GM18861 (cell line): ENCODE data around the gene GPER1.
"Not testable (repeated sequence)": the region's sequence is repeated elsewhere in the genome, so short reads cannot be mapped to it uniquely, and the experiment has no call there.

Source experiments
- ATAC-seq: cut with Tn5 transposase; IDR thresholded peaks from one replicate; pipeline ENCODE4 v1.9.1; 2021; ENCODE audit not compliant: unreplicated experiment

The GPER1 gene

DNA sequence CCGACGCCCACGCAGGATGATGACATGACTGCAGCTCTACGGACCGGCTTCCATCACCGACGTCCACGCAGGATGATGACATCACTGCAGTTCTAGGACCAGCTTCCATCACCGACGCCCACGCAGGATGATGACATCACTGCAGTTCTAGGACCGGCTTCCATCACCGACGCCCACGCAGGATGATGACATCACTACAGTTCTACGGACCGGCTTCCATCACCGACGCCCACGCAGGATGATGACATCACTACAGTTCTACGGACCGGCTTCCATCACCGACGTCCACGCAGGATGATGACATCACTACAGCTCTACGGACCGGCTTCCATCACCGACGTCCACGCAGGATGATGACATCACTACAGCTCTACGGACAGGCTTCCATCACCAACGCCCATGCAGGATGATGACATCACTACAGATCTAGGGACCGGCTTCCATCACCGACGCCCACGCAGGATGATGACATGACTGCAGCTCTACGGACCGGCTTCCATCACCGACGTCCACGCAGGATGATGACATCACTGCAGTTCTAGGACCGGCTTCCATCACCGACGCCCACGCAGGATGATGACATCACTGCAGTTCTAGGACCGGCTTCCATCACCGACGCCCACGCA is 28.6 kb downstream of the GPER1 start:
- ATAC-seq, result not testable (repeated sequence)

DNA sequence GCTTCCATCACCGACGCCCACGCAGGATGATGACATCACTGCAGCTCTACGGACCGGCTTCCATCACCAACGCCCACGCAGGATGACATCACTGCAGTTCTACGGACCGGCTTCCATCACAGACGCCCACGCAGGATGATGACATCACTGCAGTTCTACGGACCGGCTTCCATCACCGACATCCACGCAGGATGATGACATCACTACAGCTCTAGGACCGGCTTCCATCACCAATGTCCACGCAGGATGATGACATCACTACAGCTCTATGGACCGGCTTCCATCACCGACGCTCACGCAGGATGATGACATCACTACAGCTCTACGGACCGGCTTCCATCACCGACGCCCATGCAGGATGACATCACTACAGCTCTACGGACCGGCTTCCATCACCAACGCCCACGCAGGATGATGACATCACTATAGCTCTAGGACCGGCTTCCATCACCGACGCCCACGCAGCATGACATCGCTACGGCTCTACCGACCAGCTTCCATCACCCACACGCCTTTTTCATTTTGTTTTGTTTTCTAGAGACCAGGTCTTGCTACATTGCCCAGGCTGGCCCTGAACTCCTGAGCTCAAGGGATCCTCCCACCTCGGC is 29.5 kb downstream of the GPER1 start:
- no peak for ATAC-seq

DNA sequence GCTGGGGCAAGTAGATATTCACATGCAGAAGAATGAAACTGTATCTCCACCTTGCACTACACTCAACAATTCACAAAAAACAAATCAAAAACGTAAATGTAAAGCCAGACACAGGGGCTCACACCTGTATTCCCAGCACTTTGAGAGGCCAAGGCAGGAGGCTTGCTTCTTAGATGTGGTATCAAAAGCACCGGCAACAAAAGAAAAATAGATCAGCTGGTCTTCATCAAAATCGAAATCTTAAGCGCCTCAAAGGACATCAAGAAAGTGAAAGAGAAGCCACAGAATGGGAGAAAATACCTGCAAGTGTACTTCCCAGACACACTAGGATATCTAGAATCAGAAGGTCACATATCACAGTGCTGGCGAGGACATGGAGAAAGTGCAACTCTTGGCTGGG is 31.3 kb downstream of the GPER1 start:
- ATAC-seq, result no peak

DNA sequence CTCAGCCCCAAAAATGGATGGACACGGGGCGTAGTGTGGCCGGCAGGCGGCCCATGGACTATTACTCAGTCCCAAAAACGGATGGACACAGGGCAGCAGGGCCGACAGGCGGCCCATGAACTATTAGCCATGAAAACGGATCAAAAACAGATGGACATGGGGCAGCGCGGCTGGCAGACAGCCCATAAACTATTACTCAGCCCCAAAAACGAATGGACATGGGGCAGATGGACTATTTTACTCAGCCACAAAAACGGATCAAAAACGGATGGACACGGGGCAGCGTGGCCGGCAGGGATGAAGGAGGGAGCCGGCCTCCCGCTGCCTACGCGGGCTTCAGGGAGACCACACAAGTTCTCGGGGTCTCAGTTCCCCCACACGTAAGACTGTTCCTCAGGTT is 32.9 kb downstream of the GPER1 start:
- ATAC-seq, result no peak

DNA sequence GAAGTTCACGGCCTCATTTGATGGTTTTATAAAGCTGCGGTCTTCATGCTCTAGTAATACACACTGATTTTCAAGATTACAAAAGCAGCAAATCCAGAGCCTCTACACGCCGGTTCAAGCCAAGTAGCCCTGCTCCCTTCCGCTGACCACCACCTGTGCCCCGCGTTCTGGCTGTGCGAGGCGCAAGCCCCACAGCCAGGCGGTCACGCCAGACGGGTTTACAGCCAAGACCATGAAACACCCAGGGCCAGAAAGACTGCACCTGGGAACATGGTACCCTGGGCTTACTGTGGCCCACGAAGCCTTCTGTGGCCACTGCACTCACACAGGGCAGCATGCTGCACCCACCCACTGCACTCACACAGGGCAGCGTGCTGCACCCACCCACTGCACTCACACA is 33.6 kb downstream of the GPER1 start:
- no peak for ATAC-seq

DNA sequence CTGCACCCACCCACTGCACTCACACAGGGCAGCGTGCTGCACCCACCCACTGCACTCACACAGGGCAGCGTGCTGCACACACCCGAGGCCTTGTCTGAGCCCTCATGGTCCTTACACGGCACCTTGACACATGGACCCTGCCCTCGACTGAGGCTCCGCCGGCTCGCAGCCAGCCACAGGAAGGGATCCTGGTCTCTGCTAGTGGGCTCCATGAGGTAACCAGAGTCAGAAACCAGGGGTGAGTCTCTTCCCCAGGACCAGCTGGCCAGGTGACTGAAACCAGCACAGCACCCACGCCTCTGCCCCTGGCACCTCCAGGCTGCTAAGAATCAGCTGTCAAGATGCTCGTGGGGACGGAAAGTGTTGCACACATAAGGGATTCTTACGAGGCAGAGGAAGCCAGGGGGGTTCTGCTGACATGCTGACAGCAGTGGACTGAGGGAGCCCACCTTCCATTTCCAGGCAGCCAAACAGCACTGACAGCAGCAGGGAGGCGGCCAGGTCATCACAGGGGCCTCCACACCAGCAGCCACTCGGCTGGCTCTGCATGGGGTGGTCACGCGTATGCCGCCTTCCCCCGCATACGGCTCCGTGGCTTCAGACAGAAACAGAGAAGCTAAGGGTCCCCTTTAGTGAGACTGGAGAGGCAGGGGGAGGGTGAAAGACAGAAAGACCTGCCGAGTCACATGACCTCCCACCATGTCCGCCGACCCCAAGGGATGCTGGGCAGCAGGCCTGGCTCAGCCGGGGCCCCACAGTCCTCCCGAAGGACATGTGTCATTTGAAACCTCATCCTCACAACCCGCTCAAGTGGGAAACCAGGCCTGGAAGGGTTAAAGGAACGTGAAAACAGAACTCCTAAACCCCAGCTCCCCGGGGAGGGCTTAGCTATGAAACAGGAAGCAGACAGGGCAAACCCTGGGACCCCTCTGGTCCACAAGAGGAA is 34.2 kb downstream of the GPER1 start:
- no peak for ATAC-seq

DNA sequence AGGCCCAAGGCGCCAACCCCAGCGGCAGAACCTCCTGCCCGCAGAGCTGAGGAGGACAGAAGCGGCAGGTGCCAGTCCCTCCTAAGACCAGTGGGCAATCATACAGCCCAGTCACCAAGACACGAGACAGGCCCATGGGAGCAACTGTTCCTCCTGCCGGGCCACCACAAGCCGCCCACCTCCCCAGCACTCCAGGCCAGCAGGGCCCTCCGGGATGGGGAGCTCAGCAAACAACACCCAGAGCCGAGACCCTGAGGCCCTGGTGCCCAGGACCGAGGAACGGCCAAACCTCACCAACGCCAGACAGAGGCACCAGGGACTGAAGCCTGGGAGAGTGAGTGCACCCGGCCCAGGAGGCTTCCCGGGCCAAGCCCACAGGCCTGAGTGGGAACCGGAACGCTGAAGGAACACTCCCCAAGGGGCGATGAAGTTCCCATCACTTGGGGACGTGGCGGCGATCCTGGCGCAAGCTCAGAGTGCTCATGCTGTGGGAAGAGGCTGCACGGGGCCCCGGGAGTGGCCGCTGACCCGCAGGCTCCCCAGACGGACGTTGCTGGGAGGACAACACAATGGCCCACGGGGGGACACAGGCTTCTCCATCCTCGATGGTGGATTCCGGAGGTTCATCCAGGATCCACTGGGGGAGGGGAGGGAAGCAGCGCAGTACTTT is 35.1 kb downstream of the GPER1 start:
- ATAC-seq, result no peak

DNA sequence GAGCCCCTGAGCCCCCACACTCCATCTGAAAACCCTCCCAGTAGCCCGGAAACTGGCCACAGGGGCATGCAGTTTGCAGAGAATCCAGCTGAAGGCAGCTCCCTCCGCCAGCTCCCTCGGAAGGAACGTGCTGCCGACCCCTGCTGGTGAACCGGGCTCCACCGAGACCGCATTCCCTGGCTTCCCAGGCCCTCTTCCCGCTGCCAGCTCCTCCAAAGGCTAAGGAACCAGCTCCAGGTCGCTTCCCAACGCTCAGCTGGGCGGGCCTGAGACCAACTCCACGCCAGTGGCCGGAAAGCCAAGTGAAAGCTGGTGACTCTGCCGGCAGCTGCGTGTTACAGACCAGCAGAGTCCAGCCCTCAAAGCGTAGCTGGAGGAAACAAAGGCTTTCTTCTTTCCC is 35.8 kb downstream of the GPER1 start:
- no peak for ATAC-seq

DNA sequence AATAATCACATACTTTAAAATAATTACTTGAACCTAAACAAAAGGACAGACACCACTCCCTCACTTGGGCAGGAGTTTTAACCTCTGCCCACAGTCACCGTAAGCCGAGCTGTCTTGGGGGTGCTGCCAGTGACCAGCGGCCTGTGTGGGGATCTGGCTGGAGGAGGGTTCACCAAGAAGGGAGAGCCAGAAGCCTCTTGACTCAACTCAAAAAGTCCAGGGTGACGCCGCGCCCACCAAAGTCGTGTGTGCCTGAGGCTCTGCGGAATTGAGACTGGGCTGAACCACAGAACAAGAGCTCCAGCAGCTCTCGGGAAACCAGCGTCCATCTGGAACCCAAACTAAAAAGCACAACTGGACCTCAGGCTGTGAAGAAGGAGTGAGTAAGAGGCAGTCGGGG is 36.3 kb downstream of the GPER1 start:
- no peak for ATAC-seq

DNA sequence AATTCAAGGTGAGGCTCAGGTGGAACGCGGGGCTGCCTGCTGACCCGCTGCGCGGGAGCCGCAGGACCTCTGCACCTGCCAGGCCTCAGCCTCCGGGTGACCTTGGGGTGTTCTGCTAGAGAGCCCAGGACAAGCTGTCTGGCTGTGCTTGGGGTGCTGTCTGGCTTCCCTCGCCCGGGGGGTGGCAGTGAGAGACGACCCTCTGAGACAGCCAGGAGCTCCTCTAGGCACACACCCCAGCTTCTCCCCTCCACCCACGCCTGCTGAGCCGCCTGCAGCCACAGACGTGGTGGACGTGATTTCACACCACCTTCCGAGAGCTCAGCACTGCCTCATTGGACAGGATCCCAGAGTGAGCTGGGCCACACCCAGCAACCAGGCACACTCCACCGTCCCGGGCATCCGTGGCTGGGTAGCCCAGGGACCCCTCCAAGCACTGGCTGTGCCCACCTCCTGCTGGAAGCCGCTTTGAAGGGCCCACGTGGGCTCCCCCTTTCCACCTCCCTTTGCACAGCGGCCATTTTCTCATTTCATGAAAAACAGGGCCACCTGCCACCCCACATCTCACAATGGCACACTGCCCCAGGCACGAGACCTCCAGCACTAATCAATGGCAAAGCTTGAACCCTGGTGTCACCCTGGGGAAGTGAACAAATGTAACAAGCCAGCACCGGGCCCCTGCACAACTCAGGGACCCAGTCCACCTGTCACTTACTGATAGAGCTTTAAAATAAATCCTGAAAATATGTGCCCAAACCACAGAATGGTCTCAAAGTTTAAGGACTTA is 37.1 kb downstream of the GPER1 start:
- ATAC-seq, result no peak

DNA sequence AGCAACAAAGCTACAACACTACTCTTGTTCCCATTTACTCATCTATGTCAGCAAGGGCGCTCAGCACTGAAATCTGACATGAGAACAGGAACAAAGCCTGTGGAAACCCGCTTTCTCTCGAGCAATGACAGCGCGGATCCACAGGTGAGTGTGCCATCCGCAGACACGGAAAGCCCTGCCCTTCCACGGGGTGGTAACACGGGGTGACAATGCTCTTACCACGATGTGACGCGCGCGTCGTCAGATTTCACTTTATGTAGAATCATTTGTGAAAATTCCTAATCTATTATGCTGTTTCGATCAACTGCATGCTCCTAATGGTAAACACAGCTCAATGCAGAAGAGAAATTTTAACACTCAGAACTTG is 37.7 kb downstream of the GPER1 start:
- no peak for ATAC-seq

DNA sequence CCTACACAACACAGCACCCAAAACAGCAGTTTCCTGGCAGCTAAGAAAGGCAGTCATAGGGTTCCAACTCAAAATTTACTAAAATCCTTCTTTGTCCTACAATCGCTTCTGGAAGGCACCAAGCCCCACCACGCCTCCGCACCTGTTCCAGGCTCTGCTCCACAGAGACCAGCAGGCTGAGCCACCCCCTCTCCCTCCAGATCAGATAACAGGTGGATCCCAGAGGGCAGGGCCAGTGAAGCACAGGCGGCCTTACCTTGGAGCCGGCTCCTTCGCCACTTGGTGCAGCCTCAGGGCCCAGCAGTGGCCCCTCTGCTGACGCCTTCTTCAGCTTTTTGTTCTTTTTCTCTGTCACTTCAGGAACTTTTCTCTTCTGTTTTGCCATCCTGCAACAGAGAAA is 39.1 kb downstream of the GPER1 start:
- ATAC-seq, result no peak

DNA sequence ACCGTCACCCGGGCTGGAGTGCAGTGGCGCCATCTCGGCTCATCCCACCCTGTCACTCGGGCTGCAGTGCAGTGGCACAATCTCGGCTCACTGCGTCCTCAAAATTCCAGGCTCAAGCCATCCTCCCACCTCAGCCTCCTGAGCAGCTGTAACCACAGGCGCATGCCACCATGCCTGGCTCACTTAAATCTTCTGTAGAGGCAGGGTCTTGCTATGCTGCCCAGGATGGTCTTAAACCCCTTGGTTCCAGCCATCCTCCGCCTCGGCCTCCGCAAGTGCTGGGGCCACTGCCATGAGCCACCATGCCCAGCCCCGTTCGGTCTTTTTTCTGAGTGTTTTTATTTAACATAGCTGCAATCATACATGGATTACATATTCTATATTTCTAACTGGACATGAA is 41.5 kb downstream of the GPER1 start:
- ATAC-seq, result no peak

DNA sequence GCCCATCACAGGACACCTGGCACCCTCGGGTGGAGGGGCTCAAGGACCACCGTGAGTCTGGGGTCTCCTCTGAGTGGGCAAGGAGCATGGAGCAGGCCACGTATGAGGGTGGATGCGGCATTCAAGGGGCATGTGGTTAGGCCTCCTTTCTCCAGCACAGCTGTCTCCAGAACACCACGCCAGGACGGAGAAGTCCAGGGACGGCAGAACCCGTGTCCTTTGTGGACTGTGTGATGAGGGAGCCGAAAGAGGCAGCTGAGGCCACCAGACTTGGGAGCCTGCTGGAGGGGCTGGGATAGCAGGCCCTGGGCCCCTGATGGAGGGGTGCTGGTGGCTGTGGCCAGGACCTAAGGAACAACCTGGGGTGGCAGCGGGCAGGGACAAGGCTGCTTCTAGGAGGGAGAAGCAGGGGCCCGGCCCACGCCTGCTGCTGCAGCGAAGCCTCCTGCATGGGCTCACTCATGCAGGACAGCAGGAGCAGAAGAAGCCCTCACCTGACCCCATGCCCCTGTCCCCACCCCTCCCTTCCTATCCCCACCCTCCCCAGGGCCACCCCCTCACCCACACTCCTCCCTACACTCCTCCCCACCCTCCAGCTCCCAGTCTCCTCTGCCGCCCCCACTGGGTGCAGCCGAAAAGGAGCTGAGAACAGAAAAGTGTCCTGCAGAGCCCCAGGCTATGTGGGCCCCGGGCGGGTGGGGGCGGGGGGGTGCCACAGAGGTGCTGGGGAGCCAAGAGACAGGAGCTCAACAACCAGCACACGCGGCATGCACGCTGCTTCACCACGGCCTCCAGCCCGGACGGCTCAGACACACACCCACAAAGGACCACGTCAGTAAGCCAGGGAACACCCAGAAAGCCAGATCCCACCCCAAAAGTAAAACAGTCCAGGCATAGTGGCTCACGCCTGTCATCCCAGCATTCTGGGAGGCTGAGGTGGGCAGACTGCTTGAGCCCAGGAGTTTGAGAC is 42.4 kb downstream of the GPER1 start:
- no peak for ATAC-seq

DNA sequence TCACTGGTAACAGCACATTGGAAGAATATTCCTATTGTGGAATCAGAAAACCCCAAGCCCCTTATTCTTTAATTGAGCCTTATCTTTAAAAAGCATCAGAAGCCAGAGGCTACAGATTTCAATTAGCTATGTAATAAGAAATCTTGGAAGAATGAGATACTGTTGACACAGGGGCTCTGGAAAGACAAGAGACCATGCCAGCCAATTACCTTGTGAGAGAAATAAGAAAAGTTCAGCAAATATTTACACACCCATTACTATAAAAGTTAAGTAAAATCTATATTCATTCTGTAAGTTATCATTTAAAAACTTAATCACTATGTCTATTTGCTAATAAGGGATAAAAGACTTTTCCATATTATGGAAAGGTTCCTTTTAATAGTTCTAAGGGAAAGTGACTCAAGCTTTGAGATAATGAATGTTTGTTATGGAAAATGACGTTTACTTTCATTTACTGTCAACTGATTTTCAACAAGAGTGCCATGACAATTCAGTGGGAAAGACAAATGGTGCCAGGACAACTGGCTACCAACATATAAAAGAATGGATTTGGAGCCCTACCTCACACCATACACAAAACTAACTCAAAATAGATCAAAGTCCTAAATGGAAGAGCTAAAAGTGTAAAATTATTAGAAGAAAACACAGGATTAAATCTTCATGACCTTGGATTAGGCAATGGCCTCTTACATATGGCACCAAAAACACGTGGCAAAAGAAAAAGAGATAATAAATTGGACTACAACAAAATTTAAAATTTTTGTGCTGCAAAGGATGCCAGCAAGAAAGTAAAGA is 43.8 kb downstream of the GPER1 start:
- no peak for ATAC-seq

DNA sequence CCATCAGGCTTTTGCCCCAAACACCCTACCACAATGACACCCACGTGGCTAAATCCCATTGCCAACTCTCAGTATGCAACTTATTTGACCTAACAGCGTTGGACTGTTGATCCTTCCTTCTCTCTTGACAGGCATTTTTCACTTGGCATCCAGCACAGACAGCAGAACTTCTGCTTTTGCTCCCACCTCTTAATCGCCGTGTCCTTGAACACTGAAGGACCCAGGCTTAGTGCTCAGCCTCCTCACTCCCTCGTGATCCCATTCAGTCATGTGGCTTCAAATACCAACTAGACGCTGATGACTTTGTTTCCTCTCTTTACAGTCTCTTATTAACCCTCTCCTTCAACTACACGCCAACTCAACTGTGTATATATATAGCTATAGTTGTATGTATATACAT is 47.0 kb downstream of the GPER1 start:
- no peak for ATAC-seq

DNA sequence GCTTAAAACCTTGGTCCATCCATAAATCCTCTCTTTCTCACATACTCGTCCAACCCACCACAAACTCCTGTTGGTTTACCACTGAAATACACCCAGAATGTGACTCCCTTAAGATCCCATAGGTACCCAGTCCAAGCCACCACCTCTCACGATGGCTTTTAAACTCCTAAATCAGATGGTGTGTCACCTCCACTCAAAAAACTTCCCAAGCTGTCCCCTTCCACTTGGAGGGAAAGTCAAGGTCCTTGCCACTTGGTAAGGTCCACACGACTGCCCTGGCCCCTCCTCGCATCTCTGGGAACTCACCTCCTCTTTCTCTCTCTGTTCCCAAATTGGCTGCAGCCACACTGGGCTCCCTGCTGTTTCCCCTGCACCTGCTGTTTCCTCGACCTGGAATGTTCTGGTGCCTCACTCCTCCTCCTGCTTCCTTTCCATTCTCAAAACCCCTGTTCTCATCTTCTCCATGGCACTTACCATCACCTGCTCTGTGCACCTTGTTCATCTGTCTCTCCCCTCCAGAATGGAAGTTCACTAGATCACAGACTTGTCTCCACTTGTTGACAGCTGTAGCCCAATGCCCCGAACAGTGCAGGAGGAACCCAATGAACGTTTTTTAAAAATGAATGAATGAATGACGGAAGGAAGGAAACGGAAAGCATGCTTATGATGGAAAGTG is 49.1 kb downstream of the GPER1 start:
- no peak for ATAC-seq

DNA sequence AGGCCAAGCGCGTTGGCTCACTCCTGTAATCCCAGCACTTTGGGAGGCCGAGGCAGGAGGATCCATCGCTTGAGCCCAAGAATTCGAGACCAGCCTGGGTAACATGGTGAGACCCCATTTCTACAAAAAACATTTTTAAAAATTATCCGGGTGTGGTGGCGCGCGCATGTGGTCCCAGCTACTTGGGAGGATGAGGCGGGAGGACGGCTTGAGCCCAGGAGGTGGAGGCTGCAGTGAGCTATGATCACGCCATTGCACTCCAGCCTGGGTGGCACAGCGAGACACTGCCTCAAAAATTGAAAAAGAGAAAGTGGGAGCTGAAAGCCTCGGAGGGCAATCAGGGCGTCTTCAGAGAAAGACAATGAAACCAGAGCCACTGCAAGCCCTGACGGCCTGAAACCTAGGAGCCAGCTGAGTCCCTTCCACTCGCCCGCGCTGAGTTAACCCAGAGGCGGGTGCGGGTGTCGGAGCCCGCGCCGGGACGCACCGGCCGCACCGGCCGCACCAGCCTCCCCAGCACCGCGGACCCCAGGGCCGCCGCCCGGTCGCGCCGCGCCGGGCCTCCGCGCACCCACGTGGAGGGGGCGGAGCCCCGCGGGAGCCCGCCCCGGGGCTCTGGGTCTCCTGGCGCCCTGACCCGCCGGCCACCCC is 49.7 kb downstream of the GPER1 start:
- no peak for ATAC-seq
